GM12878 (cell line): ENCODE data around the gene MYO1C. TPM values are rescaled to one million over a fixed set of nuclear protein-coding genes. Genes with fewer than 3 reads are reported as not detected.

Source experiments
- BHLHE40 ChIP-seq, 2 experiments: fragments of 450-650 bp in 1 of 2; IDR thresholded peaks; 2 replicates each; pipeline ENCODE4 v1.6.1; 2011 to 2017; ENCODE audit warnings: low read depth in 2 of 2, borderline replicate concordance in 1 of 2, improper control_type of control experiment in 1 of 2, low read length in 1 of 2, mild to moderate bottlenecking in 1 of 2
- BMI1 ChIP-seq: fragments of 450-650 bp; IDR thresholded peaks from 2 replicates; pipeline ENCODE4 v1.6.1; 2016; ENCODE audit warnings: mild to moderate bottlenecking, moderate library complexity, borderline replicate concordance
- CHD2 ChIP-seq: IDR thresholded peaks from 2 replicates; pipeline ENCODE4 v1.6.1; 2011; ENCODE audit warnings: low read depth, low read length, improper control_type of control experiment, borderline replicate concordance
- CREM ChIP-seq: IDR thresholded peaks from 2 replicates; pipeline ENCODE4 v1.6.1; 2014; ENCODE audit warnings: antibody characterized with exemption, low read depth
- EP300 ChIP-seq, 2 experiments: fragments of 150-350 bp in 1 of 2; IDR thresholded peaks; 2 replicates each; pipeline ENCODE4 v1.6.1; 2011 to 2012; ENCODE audit warnings: low read depth in 2 of 2, low read length in 2 of 2, borderline replicate concordance in 1 of 2, improper control_type of control experiment in 1 of 2, inconsistent platforms in 1 of 2; ENCODE audit not compliant: control insufficient read depth in 1 of 2
- IKZF2 ChIP-seq, 2 experiments: fragments of 450-650 bp; IDR thresholded peaks; 2 replicates each; pipeline ENCODE4 v1.6.1; 2017; ENCODE audit warnings: mild to moderate bottlenecking in 2 of 2, moderate library complexity in 2 of 2
- LARP7 ChIP-seq: fragments of 450-650 bp; IDR thresholded peaks from 2 replicates; pipeline ENCODE4 v1.6.1; 2017; ENCODE audit warnings: mild to moderate bottlenecking
- MEF2B ChIP-seq: fragments of 450-650 bp; IDR thresholded peaks from 2 replicates; pipeline ENCODE4 v1.6.1; 2018; ENCODE audit warnings: mild to moderate bottlenecking, moderate library complexity; ENCODE audit not compliant: partially characterized antibody, poor library complexity, severe bottlenecking
- MYB ChIP-seq: fragments of 150-350 bp; IDR thresholded peaks from 2 replicates; pipeline ENCODE4 v1.6.1; 2014; ENCODE audit warnings: mild to moderate bottlenecking, low read depth, low read length, borderline replicate concordance
- NFYA ChIP-seq: IDR thresholded peaks from 2 replicates; pipeline ENCODE4 v1.6.1; 2011; ENCODE audit warnings: low read depth, mild to moderate bottlenecking, low read length, improper control_type of control experiment, borderline replicate concordance
- PML ChIP-seq: IDR thresholded peaks from 2 replicates; pipeline ENCODE4 v1.6.1; 2012; ENCODE audit warnings: low read length, inconsistent platforms
- RAD21 ChIP-seq: IDR thresholded peaks from 2 replicates; pipeline ENCODE4 v1.6.1; 2011; ENCODE audit warnings: mild to moderate bottlenecking, low read depth, low read length, moderate library complexity; ENCODE audit not compliant: insufficient read depth
- RELA ChIP-seq: fragments of 450-650 bp; IDR thresholded peaks from 2 replicates; pipeline ENCODE4 v1.8.0; 2014; ENCODE audit warnings: borderline replicate concordance; ENCODE audit not compliant: partially characterized antibody
- SIX5 ChIP-seq: IDR thresholded peaks from 2 replicates; pipeline ENCODE4 v1.6.1; 2011; ENCODE audit warnings: mild to moderate bottlenecking, low read depth, low read length, moderate library complexity; ENCODE audit not compliant: severe bottlenecking
- SRF ChIP-seq, 2 experiments: IDR thresholded peaks; 2 replicates each; pipeline ENCODE4 v1.6.1; 2011; ENCODE audit warnings: low read depth in 2 of 2, low read length in 2 of 2, mild to moderate bottlenecking in 1 of 2, moderate library complexity in 1 of 2
- SUPT20H ChIP-seq: IDR thresholded peaks from 2 replicates; pipeline ENCODE4 v1.6.1; 2011; ENCODE audit warnings: low read depth, mild to moderate bottlenecking, low read length, moderate library complexity, borderline replicate concordance; ENCODE audit not compliant: control insufficient read depth
- ZSCAN29 ChIP-seq: fragments of 450-650 bp; IDR thresholded peaks from 2 replicates; pipeline ENCODE4 v1.6.1; 2017; ENCODE audit warnings: mild to moderate bottlenecking, moderate library complexity
- polyA plus RNA-seq, 11 experiments: library from polyadenylated mRNA; depleted of rRNA in 4 of 11; unstranded in 6 of 11; stranded (reverse) in 5 of 11; fragments of >200 nt; fragmentation: Nextera tagmentation in 4 of 11; fragmentation: Illumina TruSeq in 1 of 11; extraction: Ambion mirVana in 4 of 11; extraction: Trizol in 1 of 11; gene quantifications; 1 replicate in 1 of 11; 2 replicates in 10 of 11; pipeline versions ENCODE4 v1.2.1 to v1.2.3, GENCODE V29; 2011 to 2016; ENCODE audit warnings: inconsistent platforms in 2 of 11, missing spikeins in 2 of 11, low read depth in 1 of 11
- total RNA-seq, 4 experiments: library from RNA; depleted of rRNA in 3 of 4; stranded (reverse); fragments of >200 nt in 3 of 4; fragmentation: Illumina TruSeq in 1 of 4; extraction: Trizol in 1 of 4; gene quantifications; 2 replicates each; pipeline versions ENCODE4 v1.2.1 to v1.2.3, GENCODE V29; 2013 to 2021
- TF ChIP-seq, protein P1 (sequence below): fragments of 450-650 bp; formaldehyde crosslinking; IDR thresholded peaks from 2 replicates; pipeline ENCODE4 v1.4.0; 2020; ENCODE audit warnings: mild to moderate bottlenecking, moderate library complexity
- TF ChIP-seq, protein P2 (sequence below): fragments of 450-650 bp; IDR thresholded peaks from 2 replicates; pipeline ENCODE4 v1.6.1; 2018; ENCODE audit warnings: borderline replicate concordance, mild to moderate bottlenecking; ENCODE audit not compliant: partially characterized antibody
- TF ChIP-seq, protein P3 (sequence below): IDR thresholded peaks from 2 replicates; pipeline ENCODE4 v1.6.1; 2011; ENCODE audit warnings: borderline replicate concordance, low read depth, mild to moderate bottlenecking, moderate library complexity, low read length; ENCODE audit not compliant: insufficient read depth, poor library complexity, severe bottlenecking

Gene MYO1C
- total and polyA plus RNA-seq, 10 of the 15 experiments (the other 5 are each of a cell fraction or from before 2014, with no cell fraction given) = 1.2 to 92.0 (median 36.6) TPM

DNA sequence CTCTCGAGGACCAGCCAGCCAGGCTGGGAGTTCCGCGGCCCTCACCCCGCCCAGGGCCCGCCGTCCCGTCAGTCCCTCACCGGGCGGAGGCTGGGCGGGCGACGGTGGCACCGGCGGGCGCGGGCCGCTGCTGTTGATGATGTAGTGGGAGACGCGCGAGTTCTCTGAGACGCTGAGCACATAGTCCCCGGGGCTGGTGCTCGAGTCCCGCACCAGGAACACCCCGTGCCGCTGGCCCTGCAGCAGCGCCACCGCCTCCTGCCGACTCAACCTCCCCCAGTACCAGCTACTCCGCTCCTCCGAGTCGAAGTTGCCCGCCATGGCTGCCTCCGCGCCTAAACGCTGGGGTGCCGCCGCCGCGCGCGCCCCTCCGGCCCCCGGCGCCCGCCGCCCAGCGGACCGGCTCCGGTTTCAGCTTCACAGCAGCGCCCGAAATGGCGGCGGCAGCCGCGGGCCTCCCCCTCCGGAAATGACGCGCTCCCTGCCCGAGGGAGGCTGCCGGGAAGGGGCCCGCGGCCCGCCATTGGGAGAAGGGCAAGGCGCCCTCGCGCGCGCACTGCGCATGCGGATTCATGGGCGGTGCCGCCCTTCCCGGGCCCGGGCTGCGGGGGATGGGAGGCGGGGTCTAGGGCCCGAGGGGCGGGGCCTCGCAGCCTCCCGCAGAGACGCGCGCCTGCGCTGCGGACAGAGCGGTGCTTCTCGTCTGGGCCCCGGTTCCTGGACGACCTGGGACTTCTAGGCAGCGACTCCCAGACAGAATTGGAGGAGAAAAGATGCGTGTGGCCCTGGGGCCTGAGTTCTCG, 36.5 kb downstream of the MYO1C start, which contains the start of gene CRK (continued):
- TF ChIP-seq, protein P1, sequence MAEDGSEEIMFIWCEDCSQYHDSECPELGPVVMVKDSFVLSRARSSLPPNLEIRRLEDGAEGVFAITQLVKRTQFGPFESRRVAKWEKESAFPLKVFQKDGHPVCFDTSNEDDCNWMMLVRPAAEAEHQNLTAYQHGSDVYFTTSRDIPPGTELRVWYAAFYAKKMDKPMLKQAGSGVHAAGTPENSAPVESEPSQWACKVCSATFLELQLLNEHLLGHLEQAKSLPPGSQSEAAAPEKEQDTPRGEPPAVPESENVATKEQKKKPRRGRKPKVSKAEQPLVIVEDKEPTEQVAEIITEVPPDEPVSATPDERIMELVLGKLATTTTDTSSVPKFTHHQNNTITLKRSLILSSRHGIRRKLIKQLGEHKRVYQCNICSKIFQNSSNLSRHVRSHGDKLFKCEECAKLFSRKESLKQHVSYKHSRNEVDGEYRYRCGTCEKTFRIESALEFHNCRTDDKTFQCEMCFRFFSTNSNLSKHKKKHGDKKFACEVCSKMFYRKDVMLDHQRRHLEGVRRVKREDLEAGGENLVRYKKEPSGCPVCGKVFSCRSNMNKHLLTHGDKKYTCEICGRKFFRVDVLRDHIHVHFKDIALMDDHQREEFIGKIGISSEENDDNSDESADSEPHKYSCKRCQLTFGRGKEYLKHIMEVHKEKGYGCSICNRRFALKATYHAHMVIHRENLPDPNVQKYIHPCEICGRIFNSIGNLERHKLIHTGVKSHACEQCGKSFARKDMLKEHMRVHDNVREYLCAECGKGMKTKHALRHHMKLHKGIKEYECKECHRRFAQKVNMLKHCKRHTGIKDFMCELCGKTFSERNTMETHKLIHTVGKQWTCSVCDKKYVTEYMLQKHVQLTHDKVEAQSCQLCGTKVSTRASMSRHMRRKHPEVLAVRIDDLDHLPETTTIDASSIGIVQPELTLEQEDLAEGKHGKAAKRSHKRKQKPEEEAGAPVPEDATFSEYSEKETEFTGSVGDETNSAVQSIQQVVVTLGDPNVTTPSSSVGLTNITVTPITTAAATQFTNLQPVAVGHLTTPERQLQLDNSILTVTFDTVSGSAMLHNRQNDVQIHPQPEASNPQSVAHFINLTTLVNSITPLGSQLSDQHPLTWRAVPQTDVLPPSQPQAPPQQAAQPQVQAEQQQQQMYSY (CRISPR knock-in tag) = no peak
- no peak; the same call in 1 of the 2 replicates for TF ChIP-seq LARP7
- TF ChIP-seq BMI1 = no peak
- TF ChIP-seq PML = peak; percentile 91; the same call in 1 of the 2 replicates
- TF ChIP-seq, protein P2, sequence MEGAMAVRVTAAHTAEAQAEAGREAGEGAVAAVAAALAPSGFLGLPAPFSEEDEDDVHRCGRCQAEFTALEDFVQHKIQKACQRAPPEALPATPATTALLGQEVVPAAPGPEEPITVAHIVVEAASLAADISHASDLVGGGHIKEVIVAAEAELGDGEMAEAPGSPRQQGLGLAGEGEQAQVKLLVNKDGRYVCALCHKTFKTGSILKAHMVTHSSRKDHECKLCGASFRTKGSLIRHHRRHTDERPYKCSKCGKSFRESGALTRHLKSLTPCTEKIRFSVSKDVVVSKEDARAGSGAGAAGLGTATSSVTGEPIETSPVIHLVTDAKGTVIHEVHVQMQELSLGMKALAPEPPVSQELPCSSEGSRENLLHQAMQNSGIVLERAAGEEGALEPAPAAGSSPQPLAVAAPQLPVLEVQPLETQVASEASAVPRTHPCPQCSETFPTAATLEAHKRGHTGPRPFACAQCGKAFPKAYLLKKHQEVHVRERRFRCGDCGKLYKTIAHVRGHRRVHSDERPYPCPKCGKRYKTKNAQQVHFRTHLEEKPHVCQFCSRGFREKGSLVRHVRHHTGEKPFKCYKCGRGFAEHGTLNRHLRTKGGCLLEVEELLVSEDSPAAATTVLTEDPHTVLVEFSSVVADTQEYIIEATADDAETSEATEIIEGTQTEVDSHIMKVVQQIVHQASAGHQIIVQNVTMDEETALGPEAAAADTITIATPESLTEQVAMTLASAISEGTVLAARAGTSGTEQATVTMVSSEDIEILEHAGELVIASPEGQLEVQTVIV = no peak
- 0 out of 2 replicates have a peak, but pooled peaks have one; percentile 1 for TF ChIP-seq RAD21
- TF ChIP-seq MEF2B = no peak
- TF ChIP-seq, protein P3, sequence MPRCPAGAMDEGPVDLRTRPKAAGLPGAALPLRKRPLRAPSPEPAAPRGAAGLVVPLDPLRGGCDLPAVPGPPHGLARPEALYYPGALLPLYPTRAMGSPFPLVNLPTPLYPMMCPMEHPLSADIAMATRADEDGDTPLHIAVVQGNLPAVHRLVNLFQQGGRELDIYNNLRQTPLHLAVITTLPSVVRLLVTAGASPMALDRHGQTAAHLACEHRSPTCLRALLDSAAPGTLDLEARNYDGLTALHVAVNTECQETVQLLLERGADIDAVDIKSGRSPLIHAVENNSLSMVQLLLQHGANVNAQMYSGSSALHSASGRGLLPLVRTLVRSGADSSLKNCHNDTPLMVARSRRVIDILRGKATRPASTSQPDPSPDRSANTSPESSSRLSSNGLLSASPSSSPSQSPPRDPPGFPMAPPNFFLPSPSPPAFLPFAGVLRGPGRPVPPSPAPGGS = peak; percentile 28
- TF ChIP-seq EP300 (IDR thresholded peaks at IDR 0.05; ENCODE audit: borderline replicate concordance in 1 of 2, control insufficient read depth in 1 of 2, low read depth in 2 of 2, low read length in 2 of 2) = no peak
- no peak for TF ChIP-seq NFYA
- peak in 1 of 2 experiments; percentile 74; a peak in 2 of 4 replicates for TF ChIP-seq BHLHE40 (IDR thresholded peaks at IDR 0.05; ENCODE audit: borderline replicate concordance in 1 of 2, low read depth in 2 of 2, low read length in 1 of 2)
- peak in 1 of 2 experiments; percentile 54; a peak in 1 of 4 replicates for TF ChIP-seq SRF (IDR thresholded peaks at IDR 0.05; ENCODE audit: low read depth in 2 of 2, low read length in 2 of 2)
- TF ChIP-seq IKZF2 (IDR thresholded peaks at IDR 0.05) = no peak
- no peak for TF ChIP-seq SUPT20H
- TF ChIP-seq RELA = peak; percentile 90
- TF ChIP-seq ZSCAN29 = peak; percentile 87
- TF ChIP-seq CREM = peak; percentile 96
- TF ChIP-seq CHD2 = peak; percentile 82
- peak; percentile 90 for TF ChIP-seq SIX5
- TF ChIP-seq MYB = no peak
